Measurements from ENCODE around the gene TSTD2. TPM values are rescaled to one million over a fixed set of nuclear protein-coding genes. Genes with fewer than 3 reads are reported as not detected.
"Not testable (repeated sequence)": the region's sequence is repeated elsewhere in the genome, so short reads cannot be mapped to it uniquely, and the experiment has no call there.

The TSTD2 gene
- total RNA-seq, 1 donor from 2014 or later: 36.1 TPM

- not testable (repeated sequence) for DNase-seq (ENCODE audit: low spot score)
Observed at GRCh38 chr9:97586909-97587308, 46.3 kb downstream of the TSTD2 start.

GRCh38 chr9:97584778-97585177 lies 48.4 kb downstream of the TSTD2 start:
- DNase-seq (ENCODE audit: low spot score): not testable (repeated sequence)

DNA sequence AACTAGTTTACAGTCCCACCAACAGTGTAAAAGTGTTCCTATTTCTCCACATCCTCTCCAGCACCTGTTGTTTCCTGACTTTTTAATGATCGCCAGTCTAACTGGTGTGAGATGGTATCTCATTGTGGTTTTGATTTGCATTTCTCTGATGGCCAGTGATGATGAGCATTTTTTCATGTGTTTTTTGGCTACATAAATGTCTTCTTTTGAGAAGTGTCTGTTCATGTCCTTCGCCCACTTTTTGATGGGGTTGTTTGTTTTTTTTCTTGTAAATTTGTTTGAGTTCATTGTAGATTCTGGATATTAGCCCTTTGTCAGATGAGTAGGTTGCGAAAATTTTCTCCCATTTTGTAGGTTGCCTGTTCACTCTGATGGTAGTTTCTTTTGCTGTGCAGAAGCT lies 51.6 kb downstream of the TSTD2 start:
- DNase-seq (ENCODE audit: low spot score): not testable (repeated sequence)

DNA sequence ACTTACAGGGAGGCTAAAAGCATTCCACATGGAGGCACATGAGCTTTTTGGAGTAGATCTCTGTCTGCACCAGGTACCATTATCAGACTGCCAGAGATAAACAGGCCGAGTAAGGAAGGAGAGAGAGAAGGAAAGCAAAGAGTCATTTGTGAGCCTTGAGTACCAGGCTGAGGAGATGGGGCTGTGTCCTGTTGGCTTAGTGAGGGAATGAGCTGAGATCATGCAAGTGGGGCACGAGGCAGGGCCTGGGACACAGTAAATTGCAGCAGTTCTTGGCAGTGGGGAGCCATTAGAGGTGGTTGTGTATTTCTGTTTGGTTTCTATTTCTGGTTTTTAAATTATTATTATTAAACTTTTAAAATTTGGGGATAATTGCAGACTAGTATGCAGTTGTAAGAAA lies 53.3 kb downstream of the TSTD2 start:
- DNase-seq (ENCODE audit: low spot score): no peak

GRCh38 chr9:97578846-97579245 lies 54.3 kb downstream of the TSTD2 start:
- peak; percentile 44 for DNase-seq (ENCODE audit: low spot score)

DNA sequence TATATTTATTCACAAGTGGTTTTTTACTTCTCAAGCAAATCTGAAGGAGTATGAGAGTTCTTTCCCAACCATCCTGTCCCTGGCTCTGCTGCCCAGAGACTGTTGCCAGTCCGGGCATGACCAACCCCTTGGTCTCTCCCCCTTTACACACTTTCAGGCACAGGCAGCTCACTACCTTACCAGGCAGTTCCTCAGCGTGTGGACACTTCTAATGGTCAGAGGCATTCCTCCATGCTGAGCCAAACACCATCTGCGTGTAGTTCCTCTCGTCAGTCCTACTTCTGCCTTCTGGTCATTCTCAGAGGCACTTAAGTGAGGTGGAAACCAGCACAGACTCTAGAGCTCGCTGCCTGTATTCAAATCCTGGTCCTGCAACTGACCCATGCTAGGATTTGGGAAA lies 56.1 kb downstream of the TSTD2 start:
- peak; percentile 24 for DNase-seq (ENCODE audit: low spot score)

- peak; percentile 18 for DNase-seq (ENCODE audit: low spot score)
Observed at GRCh38 chr9:97575673-97576200, 57.4 kb downstream of the TSTD2 start.

DNA sequence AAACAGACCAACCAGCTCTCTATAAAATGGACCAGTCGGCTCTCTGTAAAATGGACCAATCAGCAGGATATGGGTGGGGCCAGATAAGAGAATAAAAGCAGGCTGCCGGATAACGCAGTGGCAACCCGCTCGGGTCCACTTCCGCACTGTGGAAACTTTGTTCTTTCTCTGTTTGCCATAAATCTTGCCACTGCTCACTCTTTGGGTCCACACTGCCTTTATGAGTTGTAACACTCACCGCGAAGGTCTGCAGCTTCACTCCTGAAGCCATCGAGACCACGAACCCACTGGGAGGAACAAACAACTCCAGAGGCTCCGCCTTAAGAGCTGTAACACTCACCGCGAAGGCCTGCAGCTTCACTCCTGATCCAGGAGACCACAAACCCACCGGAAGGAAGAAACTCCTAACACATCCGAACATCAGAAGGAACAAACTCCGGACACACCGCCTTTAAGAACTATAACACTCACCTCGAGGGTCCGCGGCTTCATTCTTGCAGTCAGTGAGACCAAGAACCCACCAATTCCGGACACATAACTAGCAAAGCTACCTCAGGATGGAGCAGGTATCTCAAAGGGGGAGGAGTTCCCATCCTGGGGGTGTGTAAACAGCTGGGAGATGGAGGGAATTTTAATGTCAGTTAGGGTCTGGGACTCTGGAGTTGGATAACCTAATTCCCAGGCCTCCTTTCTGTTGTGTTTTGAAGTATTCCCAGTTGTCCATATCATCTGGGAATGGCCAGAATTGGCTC lies 58.1 kb downstream of the TSTD2 start:
- not testable (repeated sequence) for DNase-seq (ENCODE audit: low spot score)

DNA sequence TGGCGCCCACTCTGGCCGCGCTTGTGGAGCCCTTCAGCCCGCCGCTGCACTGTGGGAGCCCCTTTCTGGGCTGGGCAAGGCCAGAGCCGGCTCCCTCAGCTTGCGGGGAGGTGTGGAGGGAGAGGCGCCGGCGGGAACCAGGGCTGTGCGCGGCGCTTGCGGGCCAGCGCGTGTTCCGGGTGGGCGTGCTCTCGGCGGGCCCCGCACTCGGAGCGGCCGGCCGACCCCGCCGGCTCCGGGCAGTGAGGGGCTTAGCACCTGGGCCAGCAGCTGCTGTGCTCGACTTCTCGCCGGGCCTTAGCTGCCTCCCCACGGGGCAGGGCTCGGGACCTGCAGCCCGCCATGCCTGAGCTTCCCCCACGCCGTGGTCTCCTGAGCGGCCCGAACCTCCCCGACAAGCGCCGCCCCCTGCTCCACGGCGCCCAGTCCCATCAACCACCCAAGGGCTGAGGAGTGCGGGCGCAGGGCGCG lies 59.0 kb downstream of the TSTD2 start:
- not testable (repeated sequence) for DNase-seq (ENCODE audit: low spot score)

GRCh38 chr9:97573482-97574073 lies 59.6 kb downstream of the TSTD2 start:
- DNase-seq (ENCODE audit: low spot score): no peak

- DNase-seq (ENCODE audit: low spot score): no peak
Observed at GRCh38 chr9:97572892-97573365, 60.2 kb downstream of the TSTD2 start.

DNA sequence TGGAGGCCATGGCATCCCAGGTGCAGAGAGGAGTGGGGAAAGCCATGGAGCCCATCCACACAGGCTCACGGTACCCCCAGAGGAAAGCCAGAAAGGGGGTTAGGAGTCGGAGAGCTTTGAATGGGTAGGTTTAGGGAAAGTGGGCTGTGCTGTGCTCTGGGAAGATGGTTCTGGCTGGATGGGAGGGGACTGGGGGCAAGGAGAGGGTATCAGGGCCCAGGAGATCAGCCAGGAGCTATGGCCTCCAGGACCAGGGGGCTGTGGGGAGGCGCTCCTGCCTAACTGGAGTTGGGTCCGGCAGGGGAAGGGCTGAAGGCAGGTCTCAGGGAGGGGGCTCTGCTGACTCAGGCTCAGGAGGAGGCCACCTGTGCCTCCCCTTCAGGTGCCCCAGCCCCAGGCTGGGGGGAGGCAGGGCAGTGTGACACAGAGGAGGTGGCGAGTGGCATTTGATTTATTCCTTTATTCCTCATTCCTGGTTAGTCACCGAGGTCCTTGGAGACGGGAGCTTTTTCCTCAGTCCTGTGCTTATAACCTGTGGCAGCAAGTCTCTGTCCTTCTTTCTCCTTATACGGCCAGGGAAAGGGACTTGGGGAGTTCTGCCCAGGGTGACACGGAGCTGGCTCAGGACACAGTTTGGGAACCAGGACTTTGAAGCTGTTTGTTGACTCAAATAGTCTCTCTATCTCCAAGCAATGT lies 60.8 kb downstream of the TSTD2 start:
- no peak for DNase-seq (ENCODE audit: low spot score)

DNA sequence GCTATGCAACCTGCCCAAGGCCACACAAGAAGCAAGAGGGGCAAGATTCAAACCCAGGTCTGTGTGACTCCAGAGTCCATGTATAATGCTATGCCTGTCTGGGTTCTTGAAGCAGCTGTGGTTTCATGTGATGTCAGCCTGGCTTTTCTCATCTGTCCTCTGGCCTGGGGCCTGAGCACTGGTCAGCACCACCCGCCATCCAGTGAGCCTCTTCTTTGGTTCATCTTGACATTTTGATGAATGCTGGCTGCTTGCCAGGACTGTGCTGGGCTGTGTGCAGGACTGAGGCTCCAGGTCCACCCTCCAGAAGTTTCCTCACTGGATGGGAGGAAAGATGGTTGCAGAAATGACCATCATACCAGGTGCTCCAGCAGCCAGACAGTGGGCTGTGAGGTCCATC lies 61.5 kb downstream of the TSTD2 start:
- DNase-seq (ENCODE audit: low spot score): peak; percentile 76

DNA sequence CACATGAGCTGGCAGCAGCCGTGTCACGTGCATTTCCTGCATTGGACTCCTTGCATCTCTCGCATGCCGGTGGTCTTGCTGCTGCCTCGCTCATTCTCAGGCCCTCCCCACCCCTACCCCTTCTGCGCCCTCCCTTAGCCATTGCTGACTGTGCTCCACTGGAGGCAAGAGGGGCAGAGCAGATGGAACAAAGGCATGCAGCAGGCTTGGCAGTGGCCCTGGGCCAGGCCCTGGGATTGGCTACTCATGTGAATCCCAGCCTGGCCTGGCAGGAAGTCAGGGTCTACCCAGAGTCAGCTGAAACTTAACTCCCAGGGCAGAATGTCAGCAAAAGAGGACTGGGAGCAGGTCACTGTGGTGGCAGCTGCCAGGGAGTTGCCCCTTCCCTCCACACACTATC lies 62.3 kb downstream of the TSTD2 start:
- no peak for DNase-seq (ENCODE audit: low spot score)

- no peak for DNase-seq (ENCODE audit: low spot score)
Observed at GRCh38 chr9:97568461-97569275, 64.5 kb downstream of the TSTD2 start.

DNA sequence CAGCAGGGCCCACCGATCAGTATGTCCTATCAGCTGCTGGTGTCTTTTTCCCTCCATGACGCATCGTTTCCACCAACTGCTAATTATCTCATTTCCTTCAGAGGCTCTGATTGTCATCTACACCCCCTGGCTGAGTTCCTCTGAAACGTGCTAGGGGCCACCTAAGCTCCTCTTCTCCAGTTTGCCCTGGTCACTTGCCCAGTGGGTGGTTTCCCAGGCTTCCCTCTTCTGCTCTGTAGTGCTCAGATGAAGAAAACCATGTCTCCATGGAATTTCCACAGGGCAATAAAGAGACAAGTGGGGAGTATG lies 65.3 kb downstream of the TSTD2 start:
- no peak for DNase-seq (ENCODE audit: low spot score)

DNA sequence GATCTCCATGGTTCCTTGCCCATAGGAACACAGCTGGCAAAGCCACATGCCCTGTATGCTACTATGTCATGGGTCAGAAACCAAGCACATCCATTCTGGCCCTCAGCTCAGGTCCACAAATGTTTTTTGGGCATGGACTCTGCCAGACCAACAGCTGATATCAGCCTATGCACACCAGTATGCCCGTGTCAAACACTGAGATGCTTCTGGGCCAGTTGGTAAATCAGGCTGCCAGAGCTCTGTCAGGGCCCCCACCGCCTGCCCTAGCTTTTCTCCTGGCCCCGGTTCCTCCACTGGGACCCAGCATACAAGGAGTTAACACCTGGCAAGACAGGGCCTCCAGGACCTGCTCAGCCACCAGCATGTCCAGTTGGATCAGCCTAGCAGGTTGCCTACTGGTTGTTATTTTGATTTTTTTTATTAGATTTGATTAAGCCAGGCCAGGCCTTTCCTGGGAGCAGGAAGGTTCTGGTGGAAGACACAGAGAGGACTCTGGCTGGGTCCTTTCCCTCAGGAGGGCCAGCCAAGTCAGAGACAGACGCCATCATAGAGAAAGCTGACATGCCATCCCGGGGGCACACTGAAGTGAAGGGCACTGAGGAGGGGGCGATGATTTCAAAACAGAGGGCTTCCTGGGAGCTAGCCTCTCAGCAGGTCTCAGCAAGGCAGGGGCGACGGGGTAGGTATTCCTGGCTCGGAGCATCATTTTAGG lies 65.8 kb downstream of the TSTD2 start:
- no peak for DNase-seq (ENCODE audit: low spot score)

DNA sequence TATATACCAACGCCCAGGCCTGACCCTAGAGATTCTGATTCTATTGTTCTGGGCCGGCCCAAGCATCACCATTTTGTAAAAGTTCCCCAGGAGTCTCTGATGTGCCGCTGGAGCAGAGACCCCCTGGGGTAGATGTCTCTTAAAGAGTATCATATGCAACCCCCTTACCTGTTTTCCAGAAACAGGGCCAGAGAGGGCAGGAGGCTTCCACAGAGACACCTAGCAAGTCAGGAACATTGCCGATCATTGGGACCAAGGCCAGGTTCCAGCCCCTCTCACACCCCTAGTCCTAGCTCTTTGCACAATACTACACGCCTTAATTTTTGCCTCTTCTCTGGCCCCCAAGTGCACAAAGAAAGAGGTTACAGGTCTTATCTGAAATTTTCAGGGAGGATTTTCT lies 67.9 kb downstream of the TSTD2 start:
- DNase-seq (ENCODE audit: low spot score): no peak

- peak; percentile 82 for DNase-seq (ENCODE audit: low spot score)
Observed at GRCh38 chr9:97564291-97565175, 68.6 kb downstream of the TSTD2 start.

Data from ureter (tissue), 1 donor.